ENCODE results near the gene ETF1. TPM values are rescaled to one million over a fixed set of nuclear protein-coding genes. Genes with fewer than 3 reads are reported as not detected.

ETF1 gene
- total and polyA plus RNA-seq, 3 donors from 2014 or later: 74.3 to 103 (median 75.3) TPM

GRCh38 chr5:138570871-138571270, 27.8 kb upstream of the ETF1 start:
- Histone ChIP-seq H3K4me1 (peaks cover 6% of the 10 kb centered on the region), H3K27ac (no peak overlapping the region), H3K27me3 (no peaks in the 10 kb centered on the region), H3K36me3 (ENCODE audit: low read depth, missing control alignments) (no peaks in the 10 kb centered on the region), H3K9me3 (no peaks in the 10 kb centered on the region), H3K4me3 (no peak overlapping the region)
- TF ChIP-seq, protein P1, sequence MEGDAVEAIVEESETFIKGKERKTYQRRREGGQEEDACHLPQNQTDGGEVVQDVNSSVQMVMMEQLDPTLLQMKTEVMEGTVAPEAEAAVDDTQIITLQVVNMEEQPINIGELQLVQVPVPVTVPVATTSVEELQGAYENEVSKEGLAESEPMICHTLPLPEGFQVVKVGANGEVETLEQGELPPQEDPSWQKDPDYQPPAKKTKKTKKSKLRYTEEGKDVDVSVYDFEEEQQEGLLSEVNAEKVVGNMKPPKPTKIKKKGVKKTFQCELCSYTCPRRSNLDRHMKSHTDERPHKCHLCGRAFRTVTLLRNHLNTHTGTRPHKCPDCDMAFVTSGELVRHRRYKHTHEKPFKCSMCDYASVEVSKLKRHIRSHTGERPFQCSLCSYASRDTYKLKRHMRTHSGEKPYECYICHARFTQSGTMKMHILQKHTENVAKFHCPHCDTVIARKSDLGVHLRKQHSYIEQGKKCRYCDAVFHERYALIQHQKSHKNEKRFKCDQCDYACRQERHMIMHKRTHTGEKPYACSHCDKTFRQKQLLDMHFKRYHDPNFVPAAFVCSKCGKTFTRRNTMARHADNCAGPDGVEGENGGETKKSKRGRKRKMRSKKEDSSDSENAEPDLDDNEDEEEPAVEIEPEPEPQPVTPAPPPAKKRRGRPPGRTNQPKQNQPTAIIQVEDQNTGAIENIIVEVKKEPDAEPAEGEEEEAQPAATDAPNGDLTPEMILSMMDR (IDR thresholded peaks at IDR 0.05): no peak
- TF ChIP-seq POLR2A (IDR thresholded peaks at IDR 0.05): no peak
- DNase-seq: no peak
- intact Hi-C loops (cut with DNase I; ENCODE audit: low total_unique reads): no loop called here
- 97 to 98% methylated on average over 9 of the region's 9 CpGs for WGBS, 2 donors

DNA sequence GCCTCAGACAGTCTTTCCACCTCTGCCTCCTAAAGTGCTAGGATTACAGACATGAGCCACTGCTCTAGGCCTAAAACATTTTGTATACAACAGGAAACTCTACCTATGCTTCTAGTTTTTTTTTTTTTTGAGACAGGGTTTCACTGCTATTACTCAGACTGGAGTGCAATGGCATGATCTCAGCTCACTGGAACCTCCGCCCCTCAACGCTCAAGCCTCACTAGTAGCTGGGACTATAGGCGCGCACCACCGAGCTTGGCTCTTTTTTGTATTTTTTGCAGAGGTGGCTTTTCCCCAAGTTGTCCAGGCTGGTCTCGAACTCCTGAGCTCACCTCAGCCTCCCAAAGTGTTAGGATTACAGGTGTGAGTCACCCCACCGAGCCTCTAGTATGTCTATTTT, 26.7 kb upstream of the ETF1 start:
- WGBS, 2 donors: 92 to 98% methylated on average over 7 of the region's 7 CpGs
- H3K4me1 ChIP-seq: peaks cover 6% of the 10 kb centered on the region
- no peaks in the 10 kb centered on the region for H3K27me3 ChIP-seq
- no peak overlapping the region for H3K27ac ChIP-seq
- no peaks in the 10 kb centered on the region for H3K9me3 ChIP-seq
- intact Hi-C loops (cut with DNase I; ENCODE audit: low total_unique reads): no loop called here
- H3K4me3 ChIP-seq: no peak overlapping the region
- no peak for TF ChIP-seq POLR2A (IDR thresholded peaks at IDR 0.05)
- TF ChIP-seq, protein P1 (IDR thresholded peaks at IDR 0.05): no peak
- no peak for DNase-seq
- H3K36me3 ChIP-seq (ENCODE audit: low read depth, missing control alignments): no peaks in the 10 kb centered on the region

DNA sequence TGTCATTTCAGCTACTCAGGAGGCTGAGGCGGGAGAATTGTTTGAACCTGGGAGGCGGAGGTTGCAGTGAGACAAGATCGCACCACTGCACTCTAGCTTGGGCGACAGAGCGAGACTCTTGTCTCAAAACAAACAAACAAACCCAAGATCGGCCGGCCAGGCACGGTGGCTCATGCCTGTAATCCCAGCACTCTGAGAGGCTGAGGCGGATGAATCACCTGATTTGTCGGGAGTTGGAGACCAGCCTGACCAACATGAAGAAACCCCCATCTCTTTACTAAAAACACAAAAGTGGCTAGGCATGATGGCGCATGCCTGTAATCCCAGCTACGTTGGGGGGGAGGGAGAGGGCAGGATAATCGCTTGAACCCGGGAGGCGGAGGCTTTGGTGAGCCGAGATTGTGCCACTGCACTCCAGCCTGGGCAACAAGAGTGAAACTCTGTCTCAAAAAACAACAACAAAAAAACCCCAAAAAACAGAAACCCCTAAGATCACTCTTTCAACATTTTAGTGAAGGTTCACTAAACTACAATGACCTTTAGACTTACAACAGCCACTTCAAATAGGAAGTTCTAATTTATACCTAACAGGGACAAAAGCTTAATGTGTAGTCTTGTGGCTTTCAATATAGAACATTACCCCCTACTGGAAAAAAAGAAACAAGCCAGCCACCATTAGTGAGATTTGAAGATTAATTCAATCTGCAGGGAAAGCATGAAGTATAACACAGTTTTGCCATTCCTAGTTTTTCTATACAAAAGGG, 25.2 kb upstream of the ETF1 start:
- no peaks in the 10 kb centered on the region for H3K27me3 ChIP-seq
- H3K9me3 ChIP-seq: no peaks in the 10 kb centered on the region
- WGBS, 2 donors: 80 to 85% methylated on average over 16 of the region's 16 CpGs
- no peak for TF ChIP-seq POLR2A (IDR thresholded peaks at IDR 0.05)
- TF ChIP-seq, protein P1 (IDR thresholded peaks at IDR 0.05): no peak
- intact Hi-C loops (cut with DNase I; ENCODE audit: low total_unique reads): no loop called here
- no peak overlapping the region for H3K27ac ChIP-seq
- no peaks in the 10 kb centered on the region for H3K36me3 ChIP-seq (ENCODE audit: low read depth, missing control alignments)
- H3K4me1 ChIP-seq: no peaks in the 10 kb centered on the region
- DNase-seq: no peak
- H3K4me3 ChIP-seq: no peak overlapping the region

DNA sequence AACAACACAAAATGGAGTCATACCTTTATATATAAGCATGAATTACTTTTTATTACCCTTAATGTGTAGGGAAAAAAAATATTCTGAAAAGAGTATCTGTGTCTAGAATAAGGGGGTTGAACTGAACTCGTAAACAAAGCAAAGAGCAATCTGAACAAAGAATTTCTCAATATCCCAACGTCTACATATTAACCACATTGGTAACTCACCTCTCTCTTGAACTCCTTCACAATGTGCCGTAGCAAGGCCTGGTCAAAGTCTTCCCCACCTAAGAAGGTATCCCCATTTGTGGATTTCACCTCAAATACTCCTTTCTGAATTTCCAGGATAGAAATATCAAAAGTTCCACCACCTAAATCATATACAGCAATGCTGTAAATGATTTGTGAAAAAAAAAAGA, 23.8 kb upstream of the ETF1 start:
- WGBS, 2 donors: 84 to 92% methylated on average over 3 of the region's 3 CpGs
- H3K36me3 ChIP-seq (ENCODE audit: low read depth, missing control alignments): no peaks in the 10 kb centered on the region
- TF ChIP-seq POLR2A (IDR thresholded peaks at IDR 0.05): no peak
- TF ChIP-seq, protein P1 (IDR thresholded peaks at IDR 0.05): no peak
- DNase-seq: no peak
- no peak overlapping the region for H3K4me3 ChIP-seq
- no peaks in the 10 kb centered on the region for H3K9me3 ChIP-seq
- H3K4me1 ChIP-seq: no peaks in the 10 kb centered on the region
- intact Hi-C loops (cut with DNase I; ENCODE audit: low total_unique reads): no loop called here
- H3K27me3 ChIP-seq: no peaks in the 10 kb centered on the region
- no peak overlapping the region for H3K27ac ChIP-seq

Measured in testis (tissue), 3 donors.